ENCODE measurements around the gene PLXDC1. TPM values are rescaled to one million over a fixed set of nuclear protein-coding genes. Genes with fewer than 3 reads are reported as not detected.

The PLXDC1 gene
- total and polyA plus RNA-seq, 2 of the 8 experiments (the other 6 are each of a cell fraction or from before 2014, with no cell fraction given), result 4.1 to 14.6 TPM

GRCh38 chr17:39071573-39071972, 79.9 kb downstream of the PLXDC1 start (continued):
- TF ChIP-seq CHD7 (IDR thresholded peaks at IDR 0.05; ENCODE audit: insufficient replicate concordance, low read length) (no peak), NANOG (IDR thresholded peaks at IDR 0.05; ENCODE audit: insufficient read depth, low read depth, low read length, poor library complexity, severe bottlenecking) (no peak), BCL11A (IDR thresholded peaks at IDR 0.05; ENCODE audit: low read depth in 2 of 2, low read length in 2 of 2) (no peak), KDM4A (IDR thresholded peaks at IDR 0.05; ENCODE audit: low read depth, low read length, severe bottlenecking) (no peak), JUN (IDR thresholded peaks at IDR 0.05; ENCODE audit: low read depth, low read length) (no peak), NRF1 (IDR thresholded peaks at IDR 0.05; ENCODE audit: low read depth, low read length) (no peak), CREB1 (IDR thresholded peaks at IDR 0.05) (no peak), YY1 (IDR thresholded peaks at IDR 0.05; ENCODE audit: low read depth, low read length) (no peak), RAD21 (IDR thresholded peaks at IDR 0.05 in 1 of 2, conservative IDR thresholded peaks at IDR 0.05 in 1 of 2; ENCODE audit: low read depth in 2 of 2, low read length in 2 of 2) (no peak), SP4 (IDR thresholded peaks at IDR 0.05; ENCODE audit: low read length) (no peak), RFX5 (IDR thresholded peaks at IDR 0.05; ENCODE audit: borderline replicate concordance, low read depth, low read length) (no peak), GTF2F1 (IDR thresholded peaks at IDR 0.05; ENCODE audit: borderline replicate concordance, low read depth, low read length) (no peak)

Measured in H1 (cell line).